ENCODE data around the gene FAM161A.
"Not testable (repeated sequence)": the region's sequence is repeated elsewhere in the genome, so short reads cannot be mapped to it uniquely, and the experiment has no call there.

Gene FAM161A

DNA sequence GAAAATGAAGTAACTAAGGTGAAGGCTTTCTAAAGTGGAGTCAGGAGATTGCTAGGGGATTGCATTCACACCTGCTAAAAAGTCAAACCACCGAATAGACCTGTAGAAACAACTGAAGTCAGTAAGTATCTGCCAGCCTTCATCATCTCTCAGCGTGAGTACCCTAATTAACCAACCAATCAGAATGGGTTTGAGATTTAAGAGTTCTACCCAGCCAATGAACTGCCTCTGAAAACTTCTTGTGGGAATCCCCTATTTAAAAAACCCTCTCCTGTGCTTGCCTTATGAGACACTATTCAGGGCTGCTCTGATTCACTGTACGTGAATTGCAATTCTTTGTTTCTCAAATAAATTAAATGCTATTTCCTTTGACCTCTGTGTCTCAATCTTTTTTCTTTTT, 3.4 kb upstream of the FAM161A start:
- no peak overlapping the region for H3K4me3 ChIP-seq (ENCODE audit: insufficient read length, low read depth)
- no peak for DNase-seq (ENCODE audit: low read depth, low spot score)
- H3K27me3 ChIP-seq (ENCODE audit: insufficient read depth, insufficient read length), result no peaks in the 10 kb centered on the region
- no peaks in the 10 kb centered on the region for H3K4me1 ChIP-seq (ENCODE audit: insufficient read depth, insufficient read length)
- H3K9me3 ChIP-seq (ENCODE audit: insufficient read depth, low read length), result no peaks in the 10 kb centered on the region
- no peak overlapping the region for H3K9ac ChIP-seq (ENCODE audit: insufficient read length, low read depth)
- peaks cover 5% of the 10 kb centered on the region for H3K36me3 ChIP-seq (ENCODE audit: insufficient read depth, insufficient read length, low read length)
- TF ChIP-seq SUZ12 (IDR thresholded peaks at IDR 0.05; ENCODE audit: extremely low read depth, insufficient read depth, insufficient read length), result no peak
- no peak for TF ChIP-seq YY1 (IDR thresholded peaks at IDR 0.05; ENCODE audit: insufficient read depth, insufficient read length)
- no peak for TF ChIP-seq ZNF274 (IDR thresholded peaks at IDR 0.05; ENCODE audit: low read depth, low read length)

DNA sequence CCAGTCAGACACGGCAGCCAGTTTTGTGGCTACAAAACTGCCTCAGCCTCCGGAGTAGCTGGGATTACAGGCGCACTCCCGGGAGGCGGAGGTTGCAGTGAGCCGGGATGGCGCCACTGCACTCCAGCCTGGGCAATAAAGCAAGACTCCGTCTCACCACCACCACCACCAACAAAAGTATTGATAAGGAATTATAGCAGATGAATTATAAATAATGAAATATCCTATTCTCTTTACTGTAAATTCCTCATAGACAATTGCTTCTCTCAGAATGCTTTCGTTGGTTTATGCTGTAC, 1.4 kb upstream of the FAM161A start:
- TF ChIP-seq ZNF274 (IDR thresholded peaks at IDR 0.05; ENCODE audit: low read depth, low read length), result no peak
- TF ChIP-seq SUZ12 (IDR thresholded peaks at IDR 0.05; ENCODE audit: extremely low read depth, insufficient read depth, insufficient read length), result no peak
- TF ChIP-seq YY1 (IDR thresholded peaks at IDR 0.05; ENCODE audit: insufficient read depth, insufficient read length), result no peak
- peaks cover 5% of the 10 kb centered on the region for H3K36me3 ChIP-seq (ENCODE audit: insufficient read depth, insufficient read length, low read length)
- no peaks in the 10 kb centered on the region for H3K9me3 ChIP-seq (ENCODE audit: insufficient read depth, low read length)
- no peaks in the 10 kb centered on the region for H3K4me1 ChIP-seq (ENCODE audit: insufficient read depth, insufficient read length)
- H3K4me3 ChIP-seq (ENCODE audit: insufficient read length, low read depth), result peak overlapping the region; percentile 53
- DNase-seq (ENCODE audit: low read depth, low spot score), result no peak
- H3K27me3 ChIP-seq (ENCODE audit: insufficient read depth, insufficient read length), result no peaks in the 10 kb centered on the region
- H3K9ac ChIP-seq (ENCODE audit: insufficient read length, low read depth), result peak overlapping the region; percentile 73

DNA sequence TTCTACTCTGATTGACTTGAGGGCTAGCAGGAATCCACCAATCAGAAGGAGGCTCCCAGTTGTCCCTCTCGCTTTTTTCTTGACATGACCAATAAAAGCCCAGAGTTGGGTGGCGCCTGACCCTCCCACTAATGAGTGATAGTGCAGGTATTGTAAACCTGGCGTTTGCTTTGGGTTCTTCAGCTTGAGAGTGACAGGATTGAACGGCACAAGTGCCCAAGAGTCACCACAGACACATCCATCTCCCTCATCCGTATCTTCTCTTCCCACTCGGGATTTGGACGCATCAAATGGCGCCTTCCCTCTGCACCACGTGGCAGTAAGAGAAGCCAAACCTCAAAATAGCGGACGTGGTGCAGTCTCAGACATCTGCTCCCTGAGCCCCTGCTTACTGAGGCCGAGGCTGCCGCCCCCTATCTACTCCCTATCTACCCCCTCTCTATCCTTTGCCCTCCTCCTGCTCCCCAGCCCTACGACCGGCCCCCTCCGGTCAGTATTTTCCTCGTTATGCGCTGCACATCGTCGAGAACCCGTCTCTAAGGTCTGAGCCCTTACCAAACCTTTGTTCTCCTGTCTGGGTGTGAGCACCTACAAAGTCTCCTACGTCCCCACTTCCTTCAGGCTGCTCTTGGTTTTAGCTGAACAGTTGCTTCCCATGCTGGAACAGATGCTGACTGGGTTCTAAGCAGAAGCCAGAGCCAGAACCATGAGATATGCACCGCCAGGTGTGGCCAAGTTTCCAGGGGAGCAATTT, 881 bp upstream of the FAM161A start:
- Histone ChIP-seq H3K36me3 (ENCODE audit: insufficient read depth, insufficient read length, low read length) (peaks cover 3% of the 10 kb centered on the region), H3K4me1 (ENCODE audit: insufficient read depth, insufficient read length) (no peaks in the 10 kb centered on the region), H3K9ac (ENCODE audit: insufficient read length, low read depth) (peak overlapping the region; percentile 73), H3K9me3 (ENCODE audit: insufficient read depth, low read length) (no peaks in the 10 kb centered on the region), H3K27me3 (ENCODE audit: insufficient read depth, insufficient read length) (no peaks in the 10 kb centered on the region), H3K4me3 (ENCODE audit: insufficient read length, low read depth) (peak overlapping the region; percentile 53)
- no peak for TF ChIP-seq YY1 (IDR thresholded peaks at IDR 0.05; ENCODE audit: insufficient read depth, insufficient read length)
- peak; percentile 96 for DNase-seq (ENCODE audit: low read depth, low spot score)

DNA sequence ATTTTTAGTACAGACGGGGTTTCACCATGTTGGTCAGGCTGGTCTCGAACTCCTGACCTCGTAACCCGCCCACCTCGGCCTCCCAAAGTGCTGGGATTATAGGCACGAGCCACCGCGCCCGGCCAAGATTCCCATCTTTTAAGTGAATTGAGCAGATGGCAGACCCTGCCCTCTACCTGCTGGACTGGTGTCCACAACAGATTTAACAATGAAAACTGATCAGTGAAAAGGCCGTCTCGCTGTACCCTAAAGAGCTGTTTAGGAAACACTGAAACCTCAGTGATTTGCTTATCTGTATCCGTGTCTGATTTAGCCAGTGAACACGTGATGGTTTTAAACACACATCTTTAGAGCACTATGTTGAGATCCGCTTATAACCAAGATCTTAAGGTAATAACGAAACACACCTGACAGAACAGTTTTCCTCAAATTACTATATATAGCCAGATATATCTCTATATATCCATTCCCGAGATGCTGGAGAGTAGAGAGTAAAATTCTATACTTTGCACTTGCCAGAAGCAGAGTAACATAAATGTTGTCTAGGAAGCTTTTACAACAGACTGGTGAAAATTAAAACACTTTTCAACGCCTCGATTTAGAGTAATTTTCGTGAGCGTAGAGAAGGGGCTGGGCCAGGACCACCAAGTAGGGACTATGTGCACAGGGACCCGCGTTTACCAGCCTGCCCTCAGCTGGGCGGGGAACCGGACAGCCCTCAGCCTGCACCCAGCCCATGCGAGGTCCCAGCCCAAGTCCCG, 594 bp downstream of the FAM161A start:
- no peaks in the 10 kb centered on the region for H3K4me1 ChIP-seq (ENCODE audit: insufficient read depth, insufficient read length)
- H3K9me3 ChIP-seq (ENCODE audit: insufficient read depth, low read length), result no peaks in the 10 kb centered on the region
- peak overlapping the region; percentile 93 for H3K9ac ChIP-seq (ENCODE audit: insufficient read length, low read depth)
- H3K4me3 ChIP-seq (ENCODE audit: insufficient read length, low read depth), result peak overlapping the region; percentile 53
- H3K27me3 ChIP-seq (ENCODE audit: insufficient read depth, insufficient read length), result no peaks in the 10 kb centered on the region
- TF ChIP-seq SUZ12 (IDR thresholded peaks at IDR 0.05; ENCODE audit: extremely low read depth, insufficient read depth, insufficient read length), result no peak
- no peak for TF ChIP-seq YY1 (IDR thresholded peaks at IDR 0.05; ENCODE audit: insufficient read depth, insufficient read length)
- no peak for TF ChIP-seq ZNF274 (IDR thresholded peaks at IDR 0.05; ENCODE audit: low read depth, low read length)
- no peaks in the 10 kb centered on the region for H3K36me3 ChIP-seq (ENCODE audit: insufficient read depth, insufficient read length, low read length)
- DNase-seq (ENCODE audit: low read depth, low spot score), result no peak

DNA sequence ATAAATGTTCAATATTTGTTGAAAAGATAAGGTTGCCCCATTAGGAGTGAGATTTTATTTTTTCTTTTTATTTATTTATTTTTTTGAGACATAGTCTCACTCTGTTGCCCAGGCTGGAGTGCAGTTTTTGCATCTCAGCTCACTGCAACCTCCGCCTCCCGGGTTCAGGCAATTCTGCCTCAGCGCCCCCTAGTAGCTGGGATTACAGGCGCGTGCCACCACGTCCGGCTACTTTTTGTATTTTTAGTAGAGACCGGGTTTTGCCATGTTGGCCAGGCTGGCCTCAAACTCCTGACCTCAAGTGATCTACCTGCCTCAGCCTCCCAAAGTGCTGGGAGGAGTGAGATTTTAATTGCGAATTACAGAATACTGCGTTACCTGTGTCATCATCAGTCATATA, 2.6 kb downstream of the FAM161A start:
- DNase-seq (ENCODE audit: low read depth, low spot score); H3K27me3 ChIP-seq (ENCODE audit: insufficient read depth, insufficient read length); H3K9ac ChIP-seq (ENCODE audit: insufficient read length, low read depth); H3K36me3 ChIP-seq (ENCODE audit: insufficient read depth, insufficient read length, low read length); H3K4me3 ChIP-seq (ENCODE audit: insufficient read length, low read depth); H3K9me3 ChIP-seq (ENCODE audit: insufficient read depth, low read length); H3K4me1 ChIP-seq (ENCODE audit: insufficient read depth, insufficient read length): not testable (repeated sequence)

DNA sequence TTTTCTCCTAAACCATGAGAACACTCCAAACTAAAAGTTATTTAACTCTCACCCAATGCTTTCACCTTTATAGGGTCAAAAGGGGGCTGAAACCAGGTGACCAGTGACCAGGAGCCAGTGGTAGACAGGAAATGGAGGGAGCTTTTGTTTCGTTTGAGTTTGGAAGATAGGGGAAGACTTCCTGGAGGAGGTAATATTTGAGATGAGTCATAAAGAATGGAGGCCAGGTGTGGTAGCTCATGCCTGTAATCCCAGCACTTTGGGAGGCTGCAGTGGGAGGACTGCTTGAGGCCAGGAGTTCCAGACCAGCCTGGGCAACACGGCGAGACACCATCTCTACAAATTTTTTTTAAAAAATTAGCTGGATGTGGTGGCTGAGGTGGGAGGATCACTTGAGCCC, 8.5 kb downstream of the FAM161A start:
- no peaks in the 10 kb centered on the region for H3K27me3 ChIP-seq (ENCODE audit: insufficient read depth, insufficient read length)
- no peak overlapping the region for H3K4me3 ChIP-seq (ENCODE audit: insufficient read length, low read depth)
- H3K36me3 ChIP-seq (ENCODE audit: insufficient read depth, insufficient read length, low read length), result peaks cover 15% of the 10 kb centered on the region
- no peaks in the 10 kb centered on the region for H3K9me3 ChIP-seq (ENCODE audit: insufficient read depth, low read length)
- H3K9ac ChIP-seq (ENCODE audit: insufficient read length, low read depth), result no peak overlapping the region
- TF ChIP-seq YY1 (IDR thresholded peaks at IDR 0.05; ENCODE audit: insufficient read depth, insufficient read length) (no peak), ZNF274 (IDR thresholded peaks at IDR 0.05; ENCODE audit: low read depth, low read length) (no peak), SUZ12 (IDR thresholded peaks at IDR 0.05; ENCODE audit: extremely low read depth, insufficient read depth, insufficient read length) (no peak)
- H3K4me1 ChIP-seq (ENCODE audit: insufficient read depth, insufficient read length), result no peaks in the 10 kb centered on the region
- DNase-seq (ENCODE audit: low read depth, low spot score), result no peak

DNA sequence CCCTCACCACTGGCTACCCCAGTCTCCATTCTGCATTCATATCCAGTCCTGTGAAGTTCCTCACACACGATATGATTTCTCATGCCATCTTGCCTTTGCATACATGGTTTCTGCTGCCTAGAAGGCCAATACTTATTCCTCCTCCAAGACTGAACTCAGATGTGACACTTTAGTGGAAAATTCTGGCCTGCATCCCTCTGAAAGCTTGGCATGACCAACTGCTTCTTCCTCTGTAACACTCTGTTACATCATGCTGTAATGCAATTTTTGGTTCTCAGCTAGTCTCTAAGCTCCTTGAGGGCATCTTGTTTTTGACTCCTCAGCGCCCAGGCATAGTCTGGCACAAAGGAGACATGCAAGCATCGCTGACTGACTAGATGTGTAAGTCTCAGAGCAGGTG, 12.6 kb downstream of the FAM161A start:
- Histone ChIP-seq H3K4me3 (ENCODE audit: insufficient read length, low read depth) (no peak overlapping the region), H3K36me3 (ENCODE audit: insufficient read depth, insufficient read length, low read length) (peaks cover 24% of the 10 kb centered on the region), H3K9me3 (ENCODE audit: insufficient read depth, low read length) (no peaks in the 10 kb centered on the region), H3K9ac (ENCODE audit: insufficient read length, low read depth) (no peak overlapping the region), H3K27me3 (ENCODE audit: insufficient read depth, insufficient read length) (no peaks in the 10 kb centered on the region), H3K4me1 (ENCODE audit: insufficient read depth, insufficient read length) (no peaks in the 10 kb centered on the region)
- no peak for DNase-seq (ENCODE audit: low read depth, low spot score)
- TF ChIP-seq ZNF274 (IDR thresholded peaks at IDR 0.05; ENCODE audit: low read depth, low read length) (no peak), YY1 (IDR thresholded peaks at IDR 0.05; ENCODE audit: insufficient read depth, insufficient read length) (no peak), SUZ12 (IDR thresholded peaks at IDR 0.05; ENCODE audit: extremely low read depth, insufficient read depth, insufficient read length) (no peak)
